OCI-M2 (cell line): ENCODE results near the gene NPM1.
"Not testable (repeated sequence)": the region's sequence is repeated elsewhere in the genome, so short reads cannot be mapped to it uniquely, and the experiment has no call there.

Source experiments
- DNase-seq: peaks from one replicate; lab custom pipeline; 2025; ENCODE audit not compliant: unreplicated experiment; lab: John Stamatoyannopoulos, UW

Gene NPM1

DNA sequence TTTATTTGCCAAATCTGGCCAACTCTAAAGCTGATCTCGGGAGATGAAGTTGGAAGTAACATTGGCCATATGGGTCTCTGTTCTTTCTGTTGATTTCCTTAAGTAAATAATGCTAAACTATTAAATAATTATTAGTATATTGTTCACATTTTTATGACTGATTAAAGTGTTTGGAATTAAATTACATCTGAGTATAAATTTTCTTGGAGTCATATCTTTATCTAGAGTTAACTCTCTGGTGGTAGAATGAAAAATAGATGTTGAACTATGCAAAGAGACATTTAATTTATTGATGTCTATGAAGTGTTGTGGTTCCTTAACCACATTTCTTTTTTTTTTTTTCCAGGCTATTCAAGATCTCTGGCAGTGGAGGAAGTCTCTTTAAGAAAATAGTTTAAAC is 22.5 kb downstream of the NPM1 start:
- DNase-seq, result no peak

GRCh38 chr5:171412186-171412585 is 24.5 kb downstream of the NPM1 start:
- DNase-seq, result no peak

DNA sequence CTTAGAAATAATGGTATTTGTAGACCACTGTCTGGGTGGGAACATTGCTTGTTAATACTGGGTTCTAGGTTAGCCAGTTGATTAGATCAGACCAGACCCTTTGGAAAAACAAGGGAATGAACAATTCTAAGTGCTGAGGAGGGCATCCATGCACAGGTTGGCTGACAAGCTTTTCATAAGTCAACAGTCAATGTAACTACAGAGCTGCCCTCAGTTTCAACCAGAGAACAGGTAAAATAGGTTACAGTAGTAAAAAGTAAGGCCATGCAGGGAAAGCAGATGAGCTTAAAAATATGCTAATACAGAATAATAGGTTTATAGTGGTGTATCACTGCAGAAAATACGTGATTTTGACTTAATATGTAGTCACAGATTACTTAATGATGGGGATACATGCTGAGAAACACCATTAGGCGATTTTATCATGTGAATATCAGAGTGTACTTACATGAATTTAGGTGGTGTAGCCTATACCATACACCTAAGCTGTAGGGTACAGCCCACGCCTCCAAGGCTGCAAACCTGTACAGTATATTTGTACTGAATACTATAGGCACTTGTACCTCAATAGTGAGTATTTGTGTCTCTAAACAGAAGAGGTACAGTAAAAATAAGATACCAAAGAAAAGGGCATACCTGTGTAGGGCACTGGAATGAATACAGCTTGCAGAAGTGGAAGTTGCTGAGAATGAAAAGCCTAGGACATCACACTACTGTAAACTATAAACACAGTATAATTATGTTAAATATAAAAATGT is 25.7 kb downstream of the NPM1 start:
- DNase-seq, result no peak

- DNase-seq, result not testable (repeated sequence)
Observed at GRCh38 chr5:171413993-171414392, 26.3 kb downstream of the NPM1 start.

DNA sequence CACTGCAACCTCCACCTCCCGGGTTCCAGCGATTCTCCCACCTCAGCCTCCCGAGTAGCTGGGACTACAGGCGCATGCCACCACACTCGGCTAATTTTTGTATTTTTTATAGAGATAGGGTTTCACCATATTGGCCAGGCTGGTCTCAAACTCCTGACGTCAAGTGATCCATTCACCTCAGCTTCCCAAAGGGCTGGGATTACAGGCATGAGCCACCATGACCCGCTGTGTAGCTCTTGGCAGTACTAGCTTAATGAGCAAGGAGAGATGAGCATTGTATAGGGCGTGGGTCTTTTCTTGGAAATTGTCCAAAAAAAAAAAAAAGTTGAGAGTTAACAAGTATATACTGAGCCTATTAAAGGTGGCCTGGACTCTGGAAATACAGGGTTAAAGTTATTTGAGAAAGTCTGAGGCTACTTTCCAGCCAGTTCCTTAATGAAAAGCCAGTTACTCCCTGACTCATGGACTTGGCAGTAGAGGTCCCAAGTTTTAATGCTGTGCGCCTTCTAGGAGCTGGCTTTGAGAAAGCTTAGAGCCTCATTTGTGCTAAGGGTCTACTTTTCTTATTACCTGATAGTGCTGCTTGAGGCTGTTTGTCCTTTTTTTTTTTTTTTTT is 27.6 kb downstream of the NPM1 start:
- DNase-seq, result no peak

- no peak for DNase-seq
Observed at GRCh38 chr5:171416160-171417049, 28.8 kb downstream of the NPM1 start.

- DNase-seq, result no peak
Observed at GRCh38 chr5:171418316-171418981, 30.8 kb downstream of the NPM1 start.

- no peak for DNase-seq
Observed at GRCh38 chr5:171418982-171419687, 31.5 kb downstream of the NPM1 start, which contains the start of gene FGF18. Gene FGF18 (plus strand): TSS chr5:171419647. CDS start chr5:171420200, 553 bp downstream.

DNA sequence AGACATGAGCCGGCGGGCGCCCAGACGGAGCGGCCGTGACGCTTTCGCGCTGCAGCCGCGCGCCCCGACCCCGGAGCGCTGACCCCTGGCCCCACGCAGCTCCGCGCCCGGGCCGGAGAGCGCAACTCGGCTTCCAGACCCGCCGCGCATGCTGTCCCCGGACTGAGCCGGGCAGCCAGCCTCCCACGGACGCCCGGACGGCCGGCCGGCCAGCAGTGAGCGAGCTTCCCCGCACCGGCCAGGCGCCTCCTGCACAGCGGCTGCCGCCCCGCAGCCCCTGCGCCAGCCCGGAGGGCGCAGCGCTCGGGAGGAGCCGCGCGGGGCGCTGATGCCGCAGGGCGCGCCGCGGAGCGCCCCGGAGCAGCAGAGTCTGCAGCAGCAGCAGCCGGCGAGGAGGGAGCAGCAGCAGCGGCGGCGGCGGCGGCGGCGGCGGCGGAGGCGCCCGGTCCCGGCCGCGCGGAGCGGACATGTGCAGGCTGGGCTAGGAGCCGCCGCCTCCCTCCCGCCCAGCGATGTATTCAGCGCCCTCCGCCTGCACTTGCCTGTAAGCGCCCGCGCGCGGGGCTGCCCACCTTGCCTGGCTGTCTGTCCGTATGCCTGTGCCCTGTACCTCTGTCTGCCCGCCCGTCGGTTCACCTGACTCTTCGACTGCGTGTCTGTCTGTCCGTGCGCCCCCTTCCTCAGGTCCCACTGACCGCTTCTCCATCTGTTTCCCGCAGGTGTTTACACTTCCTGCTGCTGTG is 32.2 kb downstream of the NPM1 start:
- DNase-seq, result no peak

DNA sequence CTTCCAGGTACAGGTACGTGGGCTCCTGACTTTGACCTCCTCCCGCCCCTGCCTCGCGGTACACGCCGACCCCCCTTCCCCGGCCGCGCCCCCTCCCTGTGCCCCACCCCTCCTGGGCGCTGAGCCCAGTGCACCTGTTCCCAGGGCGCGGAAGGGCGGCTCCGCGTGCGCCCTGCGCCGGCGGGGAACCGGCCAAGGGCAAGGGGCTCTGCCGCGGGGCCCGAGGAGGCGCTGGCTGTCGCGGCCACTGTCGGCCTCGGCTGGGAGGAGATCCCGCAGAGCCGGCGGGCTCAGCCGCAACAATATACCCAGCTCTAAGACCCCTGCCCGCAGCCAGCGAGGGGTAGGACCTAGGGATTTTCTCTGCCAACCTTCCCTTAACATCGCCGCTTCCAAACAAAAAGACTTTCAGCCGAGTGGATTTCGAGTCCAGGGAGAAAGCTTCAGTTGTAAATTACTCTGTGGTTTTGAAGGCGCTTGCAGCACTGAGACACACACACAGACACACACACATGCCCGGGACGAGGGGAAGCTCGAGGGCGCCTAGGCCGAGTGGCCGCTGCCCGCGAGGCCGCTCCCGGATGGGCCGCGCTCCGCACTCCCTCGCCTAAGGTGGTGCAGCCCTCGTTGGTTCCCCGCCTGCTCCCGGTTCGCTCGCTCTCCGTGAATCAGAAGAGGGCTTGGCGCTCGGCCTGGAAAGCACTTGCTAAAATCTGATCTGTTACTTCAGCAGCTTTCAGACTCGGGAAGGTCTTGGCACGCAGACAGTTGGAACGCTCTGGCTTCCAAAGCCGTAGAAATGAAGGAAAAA is 33.0 kb downstream of the NPM1 start:
- no peak for DNase-seq

DNA sequence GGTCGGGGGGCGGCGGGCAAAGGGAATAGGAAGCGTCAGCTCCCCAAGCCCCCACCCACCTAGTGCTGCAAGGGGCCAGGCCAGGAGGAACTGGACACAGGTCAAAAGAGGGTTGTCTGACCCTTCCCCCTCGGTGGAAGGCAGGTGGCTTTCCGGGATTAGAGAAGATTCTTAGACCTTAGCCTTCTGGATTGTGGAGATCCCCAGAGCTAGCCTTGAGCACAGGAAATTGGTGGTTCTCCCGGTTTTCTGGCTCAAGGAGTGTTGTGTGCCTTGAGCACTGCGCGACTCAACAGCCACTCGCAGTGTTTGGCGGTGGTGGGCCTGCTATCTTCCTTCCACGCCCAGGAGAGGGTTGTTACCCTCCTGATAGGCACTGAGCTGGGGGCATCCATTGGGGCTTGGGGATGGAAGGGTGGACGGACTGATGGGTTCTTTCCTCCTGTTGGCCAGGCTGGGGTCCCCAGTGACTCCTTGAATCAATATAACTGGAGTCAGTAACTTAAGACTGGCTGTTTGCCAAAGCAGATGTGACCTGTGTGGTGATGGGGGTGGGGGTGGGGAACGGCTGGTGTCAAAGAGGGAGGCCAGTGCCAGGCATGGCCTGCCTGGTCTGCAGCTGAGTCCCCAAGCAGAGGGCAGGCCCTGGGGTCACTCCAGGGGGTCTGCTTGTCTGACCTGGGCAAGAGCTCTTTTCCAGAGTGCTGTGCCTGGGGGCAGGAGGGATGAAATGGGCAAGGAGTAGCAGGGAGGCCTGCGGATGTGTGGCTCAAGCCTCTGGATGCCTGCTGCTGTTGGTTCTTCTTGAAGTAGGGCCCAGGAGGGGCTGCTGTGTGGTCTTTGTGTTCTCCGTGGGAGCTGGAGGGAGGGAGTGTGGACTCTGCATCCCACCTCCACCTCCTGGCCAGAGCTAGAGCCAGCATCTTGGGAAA is 33.9 kb downstream of the NPM1 start:
- DNase-seq, result no peak

DNA sequence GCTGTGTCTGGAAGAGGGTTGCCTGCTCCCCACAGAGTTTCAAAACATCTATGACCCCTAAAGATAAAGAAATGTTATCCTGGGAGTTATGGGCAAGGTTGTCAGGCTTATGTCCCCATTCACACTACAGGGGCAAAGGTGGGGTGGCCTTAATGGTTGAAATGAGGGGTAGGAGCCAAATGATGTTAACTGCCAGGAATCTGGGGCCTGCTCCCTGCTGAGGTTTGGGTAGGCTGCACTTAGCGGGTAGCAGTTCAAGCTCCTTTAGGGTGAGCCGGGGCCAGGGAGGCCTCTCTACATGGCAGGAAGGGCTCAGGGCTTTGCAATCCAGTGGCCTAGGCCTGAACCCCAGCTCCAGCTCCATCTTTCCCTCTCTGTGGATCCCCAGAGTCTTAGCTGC is 34.8 kb downstream of the NPM1 start:
- DNase-seq, result no peak

- DNase-seq, result no peak
Observed at GRCh38 chr5:171422902-171423663, 35.4 kb downstream of the NPM1 start.

- DNase-seq, result no peak
Observed at GRCh38 chr5:171424726-171425125, 37.1 kb downstream of the NPM1 start.

- DNase-seq, result no peak
Observed at GRCh38 chr5:171425596-171426244, 38.1 kb downstream of the NPM1 start.

- DNase-seq, result no peak
Observed at GRCh38 chr5:171426266-171426665, 38.6 kb downstream of the NPM1 start.

- no peak for DNase-seq
Observed at GRCh38 chr5:171426680-171427079, 39.0 kb downstream of the NPM1 start.
